Stimulated activated CD4-positive, alpha-beta T cell treated with anti-CD3 and anti-CD28 coated beads, Interleukin-4, amount 100 ng/mL, for 4 hours (primary cell): ENCODE data around the gene NBPF3.
"Not testable (repeated sequence)": the region's sequence is repeated elsewhere in the genome, so short reads cannot be mapped to it uniquely, and the experiment has no call there.

Experiments
- DNase-seq, 2 experiments: peaks; one replicate each; pipeline ENCODE4 v3.0.0-alpha.2; 2020

The NBPF3 gene, protein sequence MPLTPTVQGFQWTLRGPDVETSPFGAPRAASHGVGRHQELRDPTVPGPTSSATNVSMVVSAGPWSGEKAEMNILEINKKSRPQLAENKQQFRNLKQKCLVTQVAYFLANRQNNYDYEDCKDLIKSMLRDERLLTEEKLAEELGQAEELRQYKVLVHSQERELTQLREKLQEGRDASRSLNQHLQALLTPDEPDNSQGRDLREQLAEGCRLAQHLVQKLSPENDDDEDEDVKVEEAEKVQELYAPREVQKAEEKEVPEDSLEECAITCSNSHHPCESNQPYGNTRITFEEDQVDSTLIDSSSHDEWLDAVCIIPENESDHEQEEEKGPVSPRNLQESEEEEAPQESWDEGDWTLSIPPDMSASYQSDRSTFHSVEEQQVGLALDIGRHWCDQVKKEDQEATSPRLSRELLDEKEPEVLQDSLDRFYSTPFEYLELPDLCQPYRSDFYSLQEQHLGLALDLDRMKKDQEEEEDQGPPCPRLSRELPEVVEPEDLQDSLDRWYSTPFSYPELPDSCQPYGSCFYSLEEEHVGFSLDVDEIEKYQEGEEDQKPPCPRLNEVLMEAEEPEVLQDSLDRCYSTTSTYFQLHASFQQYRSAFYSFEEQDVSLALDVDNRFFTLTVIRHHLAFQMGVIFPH

GRCh38 chr1:21439721-21440629 lies at the start of gene NBPF3:
Gene NBPF3, plus strand, starts transcription at chr1:21440137. Its CDS starts 4,950 bp downstream, at chr1:21445087.
- DNase-seq = peak; percentile 86 to 87

GRCh38 chr1:21391497-21391896 lies 48.4 kb upstream of the NBPF3 start:
- DNase-seq = no peak

- DNase-seq = no peak
Measured at GRCh38 chr1:21392587-21393263, 47.2 kb upstream of the NBPF3 start.

DNA sequence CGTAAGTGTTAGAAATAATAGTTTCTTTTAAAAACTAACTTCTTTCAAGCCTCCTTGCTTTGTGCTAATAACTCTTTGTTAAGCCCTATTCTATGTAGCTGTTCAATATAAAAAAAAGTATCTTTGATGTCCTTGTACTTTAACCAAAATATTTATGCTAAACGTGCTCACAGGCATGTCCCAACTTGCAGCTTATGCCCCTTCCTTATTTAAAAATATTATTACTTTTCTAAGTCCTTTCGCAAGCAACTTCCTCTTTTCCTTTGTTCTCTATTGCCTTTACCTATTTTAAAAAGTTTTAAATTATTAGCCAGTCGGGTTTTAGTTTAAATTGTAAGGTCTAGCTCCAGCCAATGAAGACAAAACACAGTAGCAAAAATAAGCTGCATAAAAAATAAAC lies 43.4 kb upstream of the NBPF3 start:
- no peak for DNase-seq

DNA sequence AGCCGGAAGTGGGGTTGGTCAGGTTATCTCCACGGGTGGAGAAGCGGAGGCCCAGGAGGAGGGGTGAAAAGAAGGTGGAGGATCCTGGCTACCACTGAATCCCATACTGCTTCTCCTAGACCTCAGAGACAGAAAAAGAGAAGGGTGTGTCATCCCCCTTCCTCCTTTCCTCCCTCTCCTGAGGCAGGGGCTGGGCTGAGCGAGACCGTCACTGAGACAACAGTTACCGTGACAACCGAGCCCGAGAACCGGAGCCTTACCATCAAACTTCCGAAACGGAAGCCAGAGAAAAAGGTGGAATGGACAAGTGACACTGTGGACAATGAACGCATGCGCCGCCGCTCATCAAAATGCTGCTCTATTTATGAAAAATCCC lies 42.1 kb upstream of the NBPF3 start:
- peak in 1 of 2 experiments; percentile 0 for DNase-seq

- DNase-seq = not testable (repeated sequence)
Measured at GRCh38 chr1:21401726-21402346, 38.1 kb upstream of the NBPF3 start.

GRCh38 chr1:21406659-21407058 lies 33.3 kb upstream of the NBPF3 start:
- DNase-seq = no peak

GRCh38 chr1:21409897-21410296 lies 30.0 kb upstream of the NBPF3 start:
- DNase-seq = not testable (repeated sequence)

- DNase-seq = no peak
Measured at GRCh38 chr1:21414015-21414414, 25.9 kb upstream of the NBPF3 start.

- DNase-seq = not testable (repeated sequence)
Measured at GRCh38 chr1:21420378-21420777, 19.6 kb upstream of the NBPF3 start.

- not testable (repeated sequence) for DNase-seq
Measured at GRCh38 chr1:21421307-21421706, 18.6 kb upstream of the NBPF3 start.

DNA sequence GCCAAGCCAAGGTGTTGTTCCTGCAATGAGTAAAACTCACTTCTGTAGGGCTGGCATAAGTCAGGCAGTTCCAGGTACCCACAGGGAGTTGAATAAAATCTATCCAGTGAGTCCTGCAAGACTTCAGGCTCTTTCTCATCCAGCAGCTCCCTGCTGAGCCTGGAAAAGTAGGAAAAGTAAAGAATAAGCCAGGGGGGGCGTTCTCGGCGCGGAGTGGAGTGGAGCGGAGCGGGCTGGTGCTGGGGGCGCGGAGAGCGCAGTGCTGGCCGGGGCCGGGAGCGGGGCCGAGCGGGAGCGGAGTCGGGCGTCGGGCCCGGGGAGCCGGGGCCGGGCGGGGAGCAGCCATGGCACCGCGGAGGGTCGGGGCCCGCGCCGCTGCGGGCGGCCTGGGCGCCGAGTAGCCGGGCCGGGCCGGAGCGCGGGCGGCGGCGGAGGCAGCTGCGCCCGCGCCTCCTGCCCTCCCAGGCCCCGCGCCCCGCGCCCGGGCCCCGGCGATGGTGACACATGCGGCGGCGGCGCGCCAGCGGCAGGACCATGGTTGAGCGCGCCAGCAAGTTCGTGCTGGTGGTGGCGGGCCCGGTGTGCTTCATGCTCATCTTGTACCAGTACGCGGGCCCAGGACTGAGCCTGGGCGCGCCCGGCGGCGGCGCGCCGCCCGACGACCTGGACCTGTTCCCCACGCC lies 12.0 kb upstream of the NBPF3 start:
- DNase-seq = not testable (repeated sequence)

- DNase-seq = not testable (repeated sequence)
Measured at GRCh38 chr1:21428481-21429073, 11.4 kb upstream of the NBPF3 start.

DNA sequence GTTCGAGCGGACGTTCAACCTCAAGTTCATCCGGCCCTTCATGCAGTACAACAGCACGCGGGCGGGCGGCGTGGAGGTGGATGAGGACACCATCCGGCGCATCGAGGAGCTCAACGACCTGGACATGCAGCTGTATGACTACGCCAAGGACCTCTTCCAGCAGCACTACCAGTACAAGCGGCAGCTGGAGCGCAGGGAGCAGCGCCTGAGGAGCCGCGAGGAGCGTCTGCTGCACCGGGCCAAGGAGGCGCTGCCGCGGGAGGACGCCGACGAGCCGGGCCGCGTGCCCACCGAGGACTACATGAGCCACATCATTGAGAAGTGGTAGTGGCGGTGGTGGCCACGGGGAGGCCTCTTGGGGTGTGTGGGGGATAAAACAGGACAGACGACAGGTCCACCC lies 10.7 kb upstream of the NBPF3 start:
- DNase-seq = not testable (repeated sequence)

- not testable (repeated sequence) for DNase-seq
Measured at GRCh38 chr1:21430875-21431274, 9.1 kb upstream of the NBPF3 start.

GRCh38 chr1:21434394-21434793 lies 5.5 kb upstream of the NBPF3 start:
- DNase-seq = no peak

- no peak for DNase-seq
Measured at GRCh38 chr1:21435646-21436487, 4.1 kb upstream of the NBPF3 start.

- DNase-seq = no peak
Measured at GRCh38 chr1:21436488-21437340, 3.2 kb upstream of the NBPF3 start.

DNA sequence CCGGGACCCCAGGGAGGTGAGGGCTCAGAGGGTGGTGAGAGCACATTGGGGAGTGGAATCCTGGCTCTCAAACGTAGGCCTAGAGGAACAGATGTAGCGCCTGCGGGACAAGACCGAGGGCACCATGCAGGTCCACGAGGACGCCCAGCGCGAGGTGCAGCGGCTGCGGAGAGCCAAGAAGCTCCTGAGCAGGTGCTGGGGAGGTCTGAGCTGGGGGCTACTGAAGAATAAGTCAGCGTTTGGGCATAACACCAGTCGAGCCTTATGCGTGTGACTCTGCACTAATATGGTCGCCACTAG lies 2.6 kb upstream of the NBPF3 start:
- DNase-seq = no peak
